HUDEP-2 (cell line): ENCODE data around the gene SAMD9.
"Not testable (repeated sequence)": the region's sequence is repeated elsewhere in the genome, so short reads cannot be mapped to it uniquely, and the experiment has no call there.

Source experiments
- DNase-seq, 76 experiments: peaks; one replicate each; lab custom pipeline; 2025; ENCODE audit not compliant: unreplicated experiment in 76 of 76; lab: John Stamatoyannopoulos, UW

The SAMD9 gene

DNA sequence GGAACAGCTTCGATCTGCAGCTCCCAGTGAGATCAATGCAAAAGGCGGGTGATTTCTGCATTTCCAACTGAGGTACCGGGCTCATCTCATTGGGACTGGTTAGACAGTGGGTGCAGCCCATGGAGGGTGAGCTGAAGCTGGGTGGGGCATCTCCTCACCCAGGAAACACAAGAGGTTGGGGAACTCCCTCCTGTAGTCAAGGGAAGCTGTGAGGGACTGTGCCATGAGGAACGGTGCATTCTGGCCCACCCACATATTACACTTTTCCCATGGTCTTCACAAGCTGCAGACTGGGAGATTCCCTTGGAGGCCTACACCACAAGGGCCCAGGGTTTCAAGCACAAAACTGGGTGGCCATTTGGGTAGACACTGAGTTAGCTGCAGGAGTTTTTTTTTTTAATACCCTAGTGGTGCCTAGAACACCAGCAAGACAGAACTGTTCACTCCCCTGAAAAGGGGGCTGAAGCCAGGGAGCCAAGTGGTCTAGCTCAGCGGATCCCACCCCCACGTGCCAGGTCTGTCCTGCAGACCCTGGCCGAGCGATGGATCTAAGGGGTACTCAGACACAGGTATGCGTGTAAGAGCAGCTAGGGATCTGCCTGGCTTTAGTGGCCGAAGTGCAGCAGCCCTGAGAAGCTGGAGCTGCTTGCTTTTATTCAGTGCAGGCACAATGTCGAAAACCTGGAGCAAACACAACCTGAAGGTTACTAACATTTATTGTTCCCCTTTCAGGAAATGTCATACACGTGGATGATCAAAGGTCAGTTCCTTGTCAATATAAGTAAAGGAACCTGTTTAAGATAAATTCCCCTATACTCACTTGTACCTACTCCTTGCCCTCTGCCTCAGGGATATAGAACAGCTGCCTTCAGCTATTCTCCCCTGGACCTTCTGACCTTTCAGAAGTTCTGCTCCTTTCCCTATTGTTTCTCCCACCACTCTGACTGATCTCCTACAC, 3.1 kb upstream of the SAMD9 start:
- DNase-seq = no peak

DNA sequence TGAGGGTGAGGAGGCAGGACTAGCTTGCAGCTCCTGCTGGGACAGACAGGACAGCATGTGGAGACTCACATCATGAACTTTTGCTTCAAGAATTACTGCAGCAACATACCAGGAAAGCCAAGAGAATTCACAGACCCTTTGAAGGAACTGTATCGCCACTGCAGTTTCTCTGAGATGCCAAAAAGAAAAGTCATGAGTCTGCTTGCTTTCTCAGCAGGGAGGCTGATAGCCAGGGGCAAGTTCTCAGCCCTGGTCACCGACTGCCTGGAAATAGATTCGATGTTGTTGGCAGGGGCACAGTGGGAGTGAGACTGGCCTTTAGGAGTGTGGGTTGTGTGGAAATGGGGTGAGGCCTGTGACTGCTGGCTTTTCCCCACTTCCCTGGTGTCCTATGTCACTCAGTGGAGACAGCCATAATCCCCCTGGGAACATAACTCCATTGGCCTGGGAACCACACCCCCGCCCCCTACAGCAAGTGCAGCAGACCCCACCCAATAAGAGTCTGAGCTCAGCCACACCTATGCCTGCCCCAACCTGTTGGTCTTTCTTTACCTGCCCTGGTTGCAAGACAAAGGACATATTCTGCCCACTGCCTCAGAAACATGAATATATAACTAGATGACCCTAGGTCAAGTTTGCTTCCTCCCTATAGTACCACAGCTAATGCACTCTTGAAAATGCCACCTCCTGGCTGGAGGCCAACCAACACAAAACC, 1.6 kb upstream of the SAMD9 start:
- DNase-seq = no peak

DNA sequence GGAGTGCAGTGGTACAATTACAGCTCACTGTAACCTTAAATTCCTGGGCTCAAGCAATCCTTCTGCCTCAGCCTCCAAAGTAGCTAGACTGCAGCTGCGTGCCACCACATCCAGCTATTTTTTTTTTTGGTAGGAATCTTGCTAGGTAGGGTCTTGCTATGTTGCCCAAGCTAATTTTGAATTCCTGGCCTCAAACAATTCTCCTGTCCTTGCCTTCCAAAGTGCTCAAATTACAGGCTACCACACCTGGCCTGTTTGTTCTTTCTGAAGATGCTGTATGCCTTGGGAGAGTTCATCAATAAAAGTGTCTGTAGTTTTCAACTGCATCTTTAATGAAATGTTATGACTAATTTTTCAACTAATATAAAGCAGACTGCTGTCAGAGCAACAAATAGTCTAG, 452 bp downstream of the SAMD9 start:
- no peak for DNase-seq

DNA sequence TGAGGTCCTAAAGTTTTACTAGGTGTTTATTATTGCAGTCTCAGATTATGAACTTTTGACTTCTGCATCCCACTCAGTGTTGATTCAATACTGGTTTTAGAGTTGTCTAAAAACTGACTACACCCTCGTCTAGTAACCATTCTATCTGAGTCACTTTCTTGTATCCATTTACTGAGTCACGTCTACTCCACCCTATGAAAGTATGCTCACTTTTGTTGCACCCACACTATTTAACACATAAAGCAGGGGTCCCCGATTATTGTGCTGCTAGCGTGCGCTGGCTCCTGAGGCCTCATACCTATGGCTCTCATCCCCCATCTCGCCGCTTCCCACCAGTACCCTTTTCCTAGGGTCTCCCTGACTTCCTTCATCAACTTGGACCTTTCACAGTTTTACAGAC, 2.0 kb downstream of the SAMD9 start:
- DNase-seq = peak in 6 of 76 experiments; percentile 6 to 18 (median 14)

DNA sequence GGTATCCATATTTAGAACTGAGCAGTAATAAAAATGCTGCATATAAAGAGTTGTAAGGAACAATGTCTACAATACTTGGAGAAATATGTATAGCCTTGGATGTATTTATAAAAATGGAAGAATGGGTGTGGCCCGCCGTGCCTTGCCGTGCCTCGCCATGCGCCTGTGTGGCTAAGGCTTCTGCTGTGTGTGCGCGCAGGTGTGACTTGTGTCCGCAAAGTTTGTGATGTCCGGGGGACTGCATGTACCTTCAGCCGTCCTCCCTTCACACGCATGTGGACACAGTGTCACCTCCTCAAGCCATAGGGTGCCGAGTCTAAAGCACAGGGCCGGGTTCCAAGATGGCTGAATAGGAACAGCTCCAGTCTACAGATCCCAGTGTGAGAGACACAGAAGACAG, 9.8 kb downstream of the SAMD9 start:
- no peak for DNase-seq

DNA sequence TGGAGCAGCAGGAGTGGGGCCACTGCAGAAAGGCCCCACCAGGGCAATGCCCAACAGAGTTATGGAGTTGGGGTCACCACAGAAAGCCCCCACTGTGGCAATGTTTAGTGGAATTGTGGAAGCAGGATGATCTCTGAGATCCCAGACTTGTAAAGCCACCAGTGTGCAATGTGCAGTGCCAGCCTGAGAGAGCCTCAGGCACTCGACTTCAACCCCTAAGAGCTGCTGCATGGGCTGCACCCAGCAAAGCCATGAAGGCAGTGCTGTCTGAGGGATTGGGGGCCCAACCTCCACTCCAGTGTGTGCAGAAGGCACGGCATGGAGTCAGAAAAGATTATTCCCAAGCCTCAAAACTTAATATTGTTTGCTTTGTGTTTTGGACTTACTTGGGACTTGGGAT, 20.4 kb downstream of the SAMD9 start:
- no peak for DNase-seq

DNA sequence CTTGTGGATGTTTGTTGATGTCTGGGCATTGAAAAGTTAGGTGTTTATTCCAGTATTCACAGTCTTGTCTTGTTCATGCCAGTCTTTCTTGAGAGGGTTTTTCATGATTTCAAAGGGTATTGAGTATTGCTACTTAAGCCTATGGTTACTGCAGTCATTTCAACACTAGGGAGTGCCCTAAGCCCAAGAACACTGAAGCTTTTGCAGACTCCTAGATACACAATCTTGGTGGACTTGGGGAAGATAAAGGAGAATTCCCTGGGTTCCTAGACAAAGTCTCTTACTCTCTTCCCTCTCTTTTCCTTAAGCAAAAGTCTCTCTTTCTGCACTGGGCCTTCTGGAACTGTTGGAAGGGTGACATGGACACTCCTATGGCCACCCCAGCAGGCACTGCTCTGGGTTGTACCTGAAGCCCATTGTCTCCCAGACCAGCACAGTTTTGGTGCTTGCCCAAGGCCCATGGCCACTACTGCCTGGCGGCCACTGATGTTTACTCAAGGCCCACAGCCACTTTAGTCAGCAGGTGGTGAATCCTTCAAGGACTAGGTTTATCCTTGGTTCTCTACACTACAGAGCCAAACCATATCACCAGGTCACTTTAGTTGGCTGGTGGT, 24.9 kb downstream of the SAMD9 start:
- peak in 14 of 76 experiments; percentile 5 to 39 (median 13) for DNase-seq

DNA sequence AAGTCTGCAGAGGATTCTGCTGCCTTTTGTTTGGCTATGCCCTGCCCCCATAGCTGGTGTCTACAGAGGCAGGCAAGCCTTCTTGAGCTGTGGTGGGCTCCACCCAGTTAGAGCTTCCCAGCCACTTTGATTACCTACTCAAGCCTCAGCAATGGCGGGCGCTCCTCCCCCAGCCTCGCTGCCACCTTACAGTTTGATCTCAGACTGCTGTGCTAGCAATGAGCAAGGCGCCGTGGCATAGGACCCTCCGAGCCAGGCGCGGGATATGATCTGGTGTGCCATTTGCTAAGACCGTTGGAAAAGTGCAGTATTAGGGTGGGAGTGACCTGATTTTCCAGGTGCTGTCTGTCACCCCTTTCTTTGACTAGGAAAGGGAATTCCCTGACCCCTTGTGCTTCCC, 44.4 kb downstream of the SAMD9 start:
- not testable (repeated sequence) for DNase-seq

DNA sequence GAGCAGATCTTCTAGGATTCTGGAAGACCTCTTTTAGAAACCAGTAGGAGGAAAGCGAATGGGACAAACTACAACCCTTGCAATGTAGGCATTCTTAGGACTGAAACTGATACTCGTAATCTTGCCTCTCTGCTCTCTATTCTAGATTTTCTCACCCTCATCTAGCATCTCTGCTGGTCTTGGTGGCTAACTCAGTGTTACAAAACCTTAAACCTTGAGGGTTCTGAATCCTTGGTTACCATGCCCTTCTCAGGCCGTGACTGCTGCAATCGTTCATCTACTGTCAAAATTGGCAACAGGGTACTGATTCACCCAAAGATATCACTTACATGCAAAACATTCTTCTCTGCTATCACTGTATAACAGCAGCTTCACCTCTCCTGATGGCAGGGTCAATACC, 55.2 kb downstream of the SAMD9 start:
- no peak for DNase-seq

DNA sequence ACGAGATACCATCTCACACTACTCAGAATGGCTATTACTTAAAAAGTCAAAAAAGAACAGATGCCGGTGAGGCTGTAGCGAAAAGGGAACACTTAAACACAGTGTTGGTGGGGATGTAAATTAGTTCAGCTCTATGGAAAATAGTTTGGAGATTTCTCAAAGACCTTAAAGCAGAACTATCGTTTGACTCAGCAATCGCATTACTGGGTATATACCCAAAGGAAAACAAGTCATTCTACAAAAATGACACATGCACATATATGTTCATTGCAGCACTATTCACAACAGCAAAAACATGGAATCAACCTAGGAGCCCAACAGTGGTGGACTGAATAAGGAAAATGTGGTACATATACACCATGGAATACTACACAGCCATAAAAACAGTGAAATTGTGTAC, 56.9 kb downstream of the SAMD9 start:
- DNase-seq = no peak

DNA sequence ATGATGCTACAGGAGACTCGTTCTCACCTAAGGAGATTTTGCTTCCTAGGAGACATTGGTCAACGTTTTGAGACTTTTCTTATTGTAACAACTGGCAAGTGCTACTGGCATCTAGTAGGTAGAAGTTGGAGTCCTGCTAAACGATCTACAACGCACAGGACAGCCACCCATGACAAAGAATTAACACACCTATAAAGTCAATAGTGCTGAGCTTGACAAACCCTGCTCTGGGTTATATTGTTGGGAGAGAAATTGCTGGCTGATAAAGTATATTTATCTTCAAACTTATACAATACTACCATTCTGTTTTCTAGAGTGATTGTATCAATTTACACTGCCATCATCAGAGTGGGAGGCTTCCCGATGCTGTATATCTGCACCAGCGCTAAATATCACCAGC, 57.8 kb downstream of the SAMD9 start:
- DNase-seq = no peak

DNA sequence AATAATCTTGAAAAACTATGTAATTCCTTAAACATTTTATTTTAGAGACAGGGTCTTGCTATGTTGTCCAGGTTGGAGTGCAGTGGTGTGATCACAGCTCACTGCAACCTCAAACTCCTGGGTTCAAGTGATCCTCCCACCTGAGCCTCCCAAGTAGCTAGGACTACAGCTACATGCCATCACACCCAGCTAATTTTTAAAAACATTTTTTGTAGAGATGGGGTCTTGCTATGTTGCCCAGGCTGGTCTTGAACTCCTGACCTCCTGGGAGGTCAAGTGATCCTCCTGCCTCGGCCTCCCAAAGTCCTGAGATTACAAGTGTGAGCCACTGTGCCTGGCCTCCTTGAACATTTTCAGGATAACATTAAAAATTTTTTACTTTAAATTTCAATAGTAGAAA, 61.2 kb downstream of the SAMD9 start:
- DNase-seq = not testable (repeated sequence)

DNA sequence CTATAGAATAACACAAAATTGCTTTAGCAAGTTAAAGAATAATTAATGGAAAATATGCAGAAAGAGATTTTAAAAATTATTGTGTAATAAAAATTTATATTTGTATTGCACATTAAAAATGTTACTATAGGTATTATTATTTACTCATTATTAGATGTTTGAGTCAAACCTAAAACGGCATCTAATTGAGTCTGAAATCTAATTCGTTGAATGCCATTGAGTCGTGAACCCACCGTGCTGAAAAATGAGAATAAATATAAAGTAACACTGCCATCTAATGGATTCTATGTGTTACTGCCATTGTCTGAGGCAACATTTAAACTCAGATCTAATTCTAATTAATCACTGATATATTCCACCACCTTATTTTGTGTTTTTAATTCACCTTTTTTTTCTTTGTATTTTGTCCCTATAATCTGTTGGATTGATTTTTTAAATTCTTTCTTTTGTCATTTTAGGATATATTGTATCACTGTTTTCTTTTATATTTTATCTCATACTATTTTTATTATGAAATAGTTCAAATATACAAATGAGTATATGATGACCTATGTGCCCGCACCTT, 62.2 kb downstream of the SAMD9 start:
- peak in 8 of 76 experiments; percentile 1 to 35 (median 8) for DNase-seq

DNA sequence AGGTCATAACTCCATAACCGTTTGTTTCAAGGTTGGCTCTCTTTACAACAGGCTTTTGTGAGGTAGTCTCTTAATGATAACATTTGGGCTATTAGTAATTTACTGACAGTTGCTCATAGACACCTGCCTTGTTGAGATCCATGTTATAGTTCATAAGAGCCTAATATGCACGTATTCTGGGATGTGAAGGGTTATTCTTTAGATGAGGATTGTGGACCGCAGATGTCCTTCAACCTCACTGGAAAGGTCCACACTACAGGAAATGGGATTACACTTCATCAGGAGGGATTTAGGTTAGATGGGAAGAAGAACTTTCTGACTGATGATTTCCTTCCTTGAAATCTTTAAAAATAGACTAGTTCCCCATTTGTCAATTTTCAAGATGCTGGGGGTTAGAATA, 62.8 kb downstream of the SAMD9 start:
- DNase-seq = no peak

DNA sequence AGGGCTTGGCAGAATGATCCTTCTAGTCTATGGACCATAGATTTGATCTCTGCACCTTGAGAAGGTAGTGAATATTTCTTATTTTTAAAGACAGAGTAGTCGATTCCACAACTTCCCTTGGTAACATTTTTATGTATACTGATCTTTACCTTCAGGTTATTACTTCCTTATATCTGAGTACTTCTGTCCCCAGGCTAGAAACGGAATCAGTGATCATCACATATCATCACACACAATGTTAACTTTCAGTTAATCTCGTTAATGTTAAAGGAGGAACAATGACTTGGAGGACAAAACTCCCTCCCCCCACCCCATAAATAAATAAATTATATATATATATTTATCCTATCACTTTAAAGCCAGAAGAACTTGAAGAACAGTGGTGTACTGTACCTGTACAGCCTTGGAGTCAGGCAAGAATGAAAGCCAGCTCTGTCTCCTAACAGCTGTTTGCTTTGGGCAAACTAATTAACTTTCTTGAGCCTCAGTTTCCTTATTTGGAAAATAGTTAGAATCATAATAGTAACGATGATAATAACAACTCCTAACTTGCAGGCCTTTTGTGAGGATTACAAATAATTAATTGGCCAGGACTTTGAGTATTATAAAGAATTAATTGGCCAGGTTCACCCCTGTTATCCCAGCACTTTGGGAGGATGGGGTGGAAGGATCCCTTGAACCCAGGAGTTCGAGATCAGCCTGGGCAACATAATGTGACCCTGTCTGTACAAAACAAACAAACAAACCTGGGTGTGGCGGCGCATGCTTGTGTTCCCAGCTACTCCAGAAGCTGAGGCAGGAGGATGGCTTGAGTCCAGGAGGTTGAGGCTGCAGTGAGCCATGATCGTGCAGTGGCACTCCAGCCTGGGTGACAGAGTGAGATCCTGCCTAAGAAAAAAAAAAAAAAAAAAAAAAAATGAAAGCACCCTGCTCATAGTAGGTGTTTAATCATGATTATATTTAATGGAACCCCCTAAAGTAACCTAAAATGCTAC, 63.5 kb downstream of the SAMD9 start:
- DNase-seq = peak in 1 of 76 experiments; percentile 12

DNA sequence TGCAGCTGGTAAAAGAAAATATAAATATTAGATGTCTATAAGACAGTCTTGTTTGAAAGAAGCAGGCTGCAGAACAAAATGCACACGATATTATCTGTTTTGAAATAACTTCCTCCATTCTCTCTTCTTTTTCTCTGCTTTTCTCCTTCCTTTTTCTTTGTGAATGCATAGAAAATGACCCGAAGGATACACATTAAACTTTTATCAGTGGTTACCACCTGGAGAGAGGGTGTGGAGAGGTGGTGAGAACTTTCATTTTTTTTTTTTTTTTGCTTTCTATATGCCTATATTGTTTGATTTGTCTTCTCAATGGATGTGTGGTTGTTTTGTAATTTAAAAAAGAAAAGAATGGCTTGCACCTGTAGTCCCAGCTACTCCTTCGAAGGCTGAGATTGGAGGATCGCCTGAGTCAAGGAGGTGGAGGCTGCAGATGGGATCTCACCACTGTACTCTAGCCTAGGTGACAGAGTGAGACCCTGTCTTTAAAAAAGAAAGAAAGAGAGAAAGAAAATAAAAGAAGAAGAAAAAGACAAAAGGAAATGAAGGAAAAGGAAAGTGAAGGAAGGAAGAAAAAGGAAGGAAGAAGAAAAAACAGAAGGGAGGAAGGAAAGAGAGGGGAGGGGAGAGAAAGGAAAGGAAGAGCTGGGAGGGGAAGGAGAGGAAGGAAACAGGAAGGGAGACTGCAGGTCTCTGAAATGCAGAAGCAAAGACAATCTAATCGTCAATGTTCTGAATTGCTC, 64.4 kb downstream of the SAMD9 start:
- peak in 2 of 76 experiments; percentile 27 to 45 for DNase-seq

DNA sequence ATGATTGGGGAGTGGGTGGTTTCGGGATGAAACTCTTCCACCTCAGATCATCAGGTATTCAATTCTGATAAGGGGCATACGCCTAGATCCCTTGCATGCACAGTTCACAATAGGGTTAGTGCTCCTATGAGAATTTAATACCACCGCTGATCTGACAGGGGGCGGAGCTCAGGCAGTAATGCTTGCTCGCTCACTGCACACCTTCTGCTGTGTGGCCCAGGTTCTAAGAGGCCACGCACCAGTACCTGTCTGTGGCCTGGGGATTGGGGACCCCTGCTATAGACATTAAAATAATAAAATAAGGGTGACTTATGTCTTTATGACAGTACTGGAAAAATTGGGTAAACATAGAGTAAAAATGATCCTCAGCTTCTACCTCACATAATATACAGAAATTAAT, 66.1 kb downstream of the SAMD9 start:
- no peak for DNase-seq
